ENCODE results near the gene LATS1.

Gene LATS1

DNA sequence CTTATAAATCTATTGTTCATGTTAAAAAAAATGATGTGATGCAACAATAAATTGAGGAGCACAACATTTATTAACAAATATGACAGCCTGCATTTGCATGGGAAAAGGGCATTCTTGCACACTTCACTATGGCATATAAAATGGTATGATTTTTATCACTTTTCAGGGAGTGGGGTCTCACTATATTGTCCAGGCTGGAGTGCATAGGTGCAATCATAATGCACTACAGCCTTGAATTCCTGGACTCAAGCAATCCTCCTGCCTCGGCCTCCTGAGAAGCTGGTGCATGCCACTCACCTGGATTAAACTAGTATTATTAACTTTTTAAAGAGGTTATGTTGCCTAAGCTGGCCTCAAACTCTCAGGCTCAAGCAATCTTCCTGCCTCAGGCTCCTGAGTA, 17.0 kb upstream of the LATS1 start:
- no peak for DNase-seq
- intact Hi-C loops (cut with DNase I), result no loop called here

DNA sequence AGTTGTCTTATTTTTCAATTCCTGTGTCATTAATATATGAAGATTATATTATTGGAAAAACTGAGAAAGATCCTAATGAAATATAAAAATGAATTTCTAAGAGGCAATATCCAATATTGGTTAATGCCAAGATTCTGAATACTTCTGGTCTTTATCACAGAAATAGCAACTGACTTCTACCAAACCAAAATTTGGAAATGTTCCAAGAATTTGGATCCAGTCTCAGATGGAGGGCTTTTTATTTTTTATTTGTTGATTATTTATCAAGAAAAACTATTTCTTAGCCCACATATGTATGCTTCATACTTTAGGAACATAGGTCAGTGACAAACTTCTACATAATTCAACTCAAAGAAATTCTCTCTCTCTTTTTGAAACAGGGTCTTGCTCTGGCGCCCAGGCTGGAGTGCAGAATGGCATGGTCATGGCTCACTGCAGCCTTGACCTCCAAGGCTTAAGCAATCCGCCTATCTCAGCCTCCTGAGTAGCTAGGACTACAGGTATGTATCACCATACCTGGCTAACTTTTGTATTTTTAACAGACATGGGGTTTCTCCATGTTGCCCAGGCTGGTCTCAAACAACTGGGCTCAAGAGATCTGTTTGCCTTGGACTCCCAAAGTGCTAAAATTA, 15.3 kb upstream of the LATS1 start:
- intact Hi-C loops (cut with DNase I), result no loop called here

GRCh38 chr6:149729824-149730223, 11.9 kb upstream of the LATS1 start:
- intact Hi-C loops (cut with DNase I), result no loop called here
- no peak for DNase-seq

More for the DNA sequence above, 15.3 kb upstream of the LATS1 start:
- no peak for DNase-seq

- DNase-seq, result no peak
- intact Hi-C loops (cut with DNase I), result no loop called here
Measured at GRCh38 chr6:149728499-149729234, 10.8 kb upstream of the LATS1 start.

- intact Hi-C loops (cut with DNase I), result no loop called here
- no peak for DNase-seq
Measured at GRCh38 chr6:149727793-149728498, 10.0 kb upstream of the LATS1 start.

- no peak for DNase-seq
- intact Hi-C loops (cut with DNase I), result loop anchor here (2.0 kb wide), 1 partner anchor 23 kb away; the partner anchor contains the start of gene PCMT1
Measured at GRCh38 chr6:149725785-149726184, 7.9 kb upstream of the LATS1 start.

DNA sequence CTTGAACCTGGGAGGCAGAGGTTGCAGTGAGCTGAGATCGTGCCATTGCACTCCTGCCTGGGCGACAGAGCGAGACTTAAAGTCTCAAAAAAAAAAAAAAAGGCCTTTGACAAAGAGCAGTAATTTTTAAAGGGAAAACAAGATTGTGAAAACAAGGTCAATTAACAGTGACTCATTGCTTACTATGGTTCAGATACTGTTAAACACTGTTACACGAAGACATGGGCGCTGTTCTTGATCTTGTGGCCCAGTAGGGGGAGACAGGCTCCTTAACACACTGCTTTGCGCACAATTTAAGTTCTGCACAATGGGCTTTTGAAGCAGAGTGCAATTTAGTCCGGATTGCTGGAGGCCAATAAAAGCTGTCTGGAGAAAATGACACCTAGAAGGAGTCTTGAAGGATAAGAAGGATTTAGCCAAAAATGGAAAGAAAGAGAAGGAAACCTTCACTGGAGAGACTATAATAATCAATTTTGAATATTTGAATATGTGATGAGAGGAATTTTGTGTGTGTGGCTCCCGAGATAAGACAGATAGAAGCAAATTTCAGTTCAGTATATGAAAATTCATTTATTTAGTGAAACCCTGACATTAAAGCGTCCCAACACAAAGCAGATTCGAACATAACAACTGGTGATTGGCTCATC, 6.0 kb upstream of the LATS1 start:
- peak in 40 of 42 donors; percentile 15 to 85 (median 63) for DNase-seq
- intact Hi-C loops (cut with DNase I), result loop anchor here (2.0 kb wide), 1 partner anchor 25 kb away; the partner anchor contains the start of gene PCMT1

GRCh38 chr6:149723262-149723661, 5.4 kb upstream of the LATS1 start:
- intact Hi-C loops (cut with DNase I), result no loop called here
- no peak for DNase-seq

GRCh38 chr6:149719531-149719930, 1.6 kb upstream of the LATS1 start:
- peak in 4 of 42 donors; percentile 14 to 38 (median 26) for DNase-seq
- intact Hi-C loops (cut with DNase I), result loop anchor here (5.0 kb wide), 2 partner anchors 143 to 172 kb away; partner anchors contain the start of genes LRP11 and PPIL4

- intact Hi-C loops (cut with DNase I), result loop anchor here (5.0 kb wide), 2 partner anchors 145 to 170 kb away; partner anchors contain the start of genes LRP11 and PPIL4
- DNase-seq, result no peak
Measured at GRCh38 chr6:149717255-149717587, 680 bp downstream of the LATS1 start.

DNA sequence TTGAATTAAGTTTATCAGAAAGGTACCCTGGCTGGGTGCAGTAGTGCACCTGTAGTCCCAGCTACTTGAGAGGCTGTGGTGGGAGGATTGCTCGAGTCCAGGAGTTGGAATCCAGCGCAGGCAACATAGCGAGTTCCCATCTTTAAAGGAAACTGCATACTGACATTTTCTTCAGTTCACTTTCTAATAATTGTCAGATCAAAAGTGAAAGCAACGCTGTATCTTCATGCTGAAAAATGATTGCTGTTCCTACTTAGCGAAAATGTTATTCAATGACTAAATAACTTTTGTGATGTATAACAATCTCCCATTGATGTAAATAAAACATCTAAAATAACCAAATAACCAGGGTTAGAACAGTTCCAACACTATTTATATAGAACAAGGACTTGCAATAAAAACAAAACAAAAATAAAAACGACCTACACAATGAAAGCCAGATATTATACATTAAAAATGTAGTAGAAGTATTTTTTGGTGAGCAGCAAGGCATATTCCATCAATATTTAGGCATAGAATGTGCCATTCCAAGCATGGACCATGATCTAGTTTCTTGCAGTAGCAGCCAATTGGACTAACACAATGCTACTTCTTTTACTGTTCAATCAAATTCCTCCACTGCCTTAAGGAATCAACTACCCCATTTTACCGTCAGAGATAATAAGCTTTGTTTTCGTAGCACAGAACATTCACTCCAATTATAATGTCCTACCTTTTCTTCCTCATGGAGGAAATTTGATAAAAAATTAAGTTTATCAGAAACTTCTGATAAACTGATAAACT, 1.5 kb downstream of the LATS1 start:
- no peak for DNase-seq
- intact Hi-C loops (cut with DNase I), result loop anchor here (5.0 kb wide), 2 partner anchors 146 to 169 kb away; partner anchors contain the start of genes LRP11 and PPIL4

- intact Hi-C loops (cut with DNase I), result no loop called here
- DNase-seq, result no peak
Measured at GRCh38 chr6:149714442-149714841, 3.5 kb downstream of the LATS1 start.

DNA sequence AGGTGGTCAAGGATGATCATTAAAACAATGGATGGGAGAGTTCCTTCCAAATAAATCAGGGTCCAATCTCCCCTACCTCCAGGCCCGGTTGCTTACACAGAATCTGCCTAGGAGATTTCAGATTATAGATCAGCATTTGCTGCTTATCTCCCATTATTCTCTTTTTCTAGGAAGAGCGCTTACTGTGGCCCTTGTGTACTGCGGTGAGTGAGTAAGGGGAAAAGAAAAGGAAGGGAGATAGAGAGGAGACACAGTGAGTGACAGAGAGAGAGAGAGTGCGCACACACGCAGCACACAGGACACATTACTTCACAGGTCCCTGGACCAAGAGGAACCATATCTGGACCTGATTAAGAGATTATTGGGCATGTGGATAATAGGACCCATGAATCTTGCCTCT, 6.2 kb downstream of the LATS1 start:
- intact Hi-C loops (cut with DNase I), result no loop called here
- no peak for DNase-seq

- DNase-seq, result no peak
- intact Hi-C loops (cut with DNase I), result no loop called here
Measured at GRCh38 chr6:149701714-149702113, 16.2 kb downstream of the LATS1 start.

- intact Hi-C loops (cut with DNase I), result no loop called here
- no peak for DNase-seq
Measured at GRCh38 chr6:149699150-149699549, 18.8 kb downstream of the LATS1 start.

DNA sequence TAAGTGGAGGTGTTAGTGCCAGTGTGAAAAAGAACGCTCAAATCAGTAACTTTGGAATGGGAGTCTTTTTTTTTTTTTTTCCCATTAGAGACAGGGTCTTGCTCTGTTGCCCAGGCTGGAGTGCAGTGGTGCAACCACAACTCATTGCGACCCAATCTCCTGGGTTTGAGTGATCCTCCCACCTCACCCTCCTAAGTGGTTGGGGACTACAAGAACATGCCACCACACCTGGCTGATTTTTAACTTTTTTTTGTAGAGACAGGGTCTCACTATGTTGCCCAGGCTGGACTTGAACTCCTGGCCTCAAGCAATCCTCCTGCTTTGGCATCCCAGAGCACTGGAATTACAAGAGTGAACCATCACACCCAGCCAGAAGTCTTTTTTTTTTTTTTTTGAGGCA, 19.7 kb downstream of the LATS1 start:
- intact Hi-C loops (cut with DNase I), result no loop called here
- DNase-seq, result no peak

GRCh38 chr6:149696901-149697300, 21.0 kb downstream of the LATS1 start:
- intact Hi-C loops (cut with DNase I), result no loop called here
- no peak for DNase-seq

DNA sequence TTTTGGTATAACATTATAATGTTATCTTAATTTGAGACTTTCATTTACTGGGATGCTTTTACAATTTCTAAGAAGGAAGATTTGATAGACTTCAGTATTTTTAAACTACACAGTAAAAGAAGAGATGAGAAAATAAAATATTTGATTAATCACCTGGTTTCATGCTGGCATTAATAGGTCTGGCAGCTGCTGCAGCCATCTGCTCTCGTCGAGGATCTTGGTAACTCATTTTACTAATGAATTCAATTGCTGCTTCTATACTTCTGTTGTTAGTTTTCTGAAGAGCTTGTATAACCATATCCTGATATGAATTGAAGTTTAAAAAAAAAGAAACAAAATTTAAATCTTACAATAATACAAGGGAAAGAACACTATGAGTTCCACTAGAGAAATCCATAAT, 23.0 kb downstream of the LATS1 start:
- intact Hi-C loops (cut with DNase I), result no loop called here
- DNase-seq, result no peak

DNA sequence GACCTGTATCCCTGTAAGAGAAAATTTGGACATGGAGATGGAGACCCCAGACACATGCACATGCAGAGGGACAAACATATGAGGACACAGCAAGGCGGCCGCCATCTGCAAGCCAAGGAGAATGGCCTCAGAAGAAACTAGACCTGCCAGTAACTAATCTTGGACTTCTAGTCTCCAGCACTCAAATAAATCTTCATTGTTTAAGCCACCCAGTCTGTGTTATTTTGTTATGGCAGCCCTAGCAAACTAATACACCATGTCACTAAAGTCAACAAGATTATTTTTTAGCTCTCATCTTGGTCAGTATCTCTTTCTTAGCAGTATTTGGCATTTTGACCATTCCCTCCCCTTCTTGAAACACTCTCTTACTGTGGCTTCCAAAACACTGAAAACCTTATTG, 26.7 kb downstream of the LATS1 start:
- DNase-seq, result no peak
- intact Hi-C loops (cut with DNase I), result no loop called here
